Dermis blood vessel endothelial cell (primary cell): ENCODE measurements around the gene PMEPA1. TPM values are rescaled to one million over a fixed set of nuclear protein-coding genes. Genes with fewer than 3 reads are reported as not detected.

ENCODE experiments used
- DNase-seq: peaks from one replicate; pipeline ENCODE4 v3.0.0; 2010
- total RNA-seq: library from RNA; depleted of rRNA; stranded (reverse); fragments of >200 nt; gene quantifications from 2 replicates; pipeline ENCODE4 v1.2.3, GENCODE V29; 2014

Gene PMEPA1
- total RNA-seq, 1 donor from 2014 or later: 1.9 TPM

DNA sequence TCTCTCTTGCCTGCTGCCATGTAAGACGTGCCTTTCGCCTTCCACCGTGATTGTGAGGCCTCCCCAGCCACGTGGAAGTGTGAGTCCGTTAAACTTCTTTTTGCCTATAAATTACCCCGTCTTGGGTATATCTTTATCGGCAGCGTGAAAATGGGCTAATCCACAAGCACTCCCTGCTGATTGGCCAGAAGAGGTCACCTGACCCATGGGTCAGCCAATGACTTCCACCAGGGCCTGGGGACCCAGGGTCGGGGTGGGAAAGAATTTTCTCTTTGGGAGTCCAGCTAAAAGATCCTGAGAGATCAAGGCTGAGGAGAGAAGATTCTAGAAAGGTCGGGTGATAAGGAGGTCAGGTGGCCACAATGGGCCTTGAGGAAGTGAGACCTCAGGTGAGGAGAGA is 106.7 kb downstream of the PMEPA1 start:
- DNase-seq: no peak

DNA sequence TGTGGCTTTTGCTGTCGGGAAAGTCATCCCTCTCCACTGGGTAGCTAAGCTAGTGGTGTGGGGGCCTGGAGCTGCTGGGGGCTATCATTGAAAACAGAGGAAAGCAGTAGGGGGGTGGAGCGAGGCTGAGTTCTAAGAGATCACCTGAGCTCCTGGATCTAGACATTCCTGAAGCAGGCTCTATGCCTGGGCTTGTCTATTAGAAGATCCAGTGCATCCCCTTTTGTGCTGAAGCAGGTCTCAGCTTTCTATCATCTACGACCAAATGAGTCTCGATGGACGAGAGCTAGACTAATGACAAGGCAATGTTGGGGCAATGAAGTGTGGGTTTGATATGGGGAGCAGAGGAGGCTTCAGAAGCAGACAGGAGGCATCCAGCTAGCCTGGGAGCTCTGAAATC is 108.1 kb downstream of the PMEPA1 start:
- no peak for DNase-seq

- DNase-seq: no peak
Measured at GRCh38 chr20:57601211-57601570, 108.6 kb downstream of the PMEPA1 start.

DNA sequence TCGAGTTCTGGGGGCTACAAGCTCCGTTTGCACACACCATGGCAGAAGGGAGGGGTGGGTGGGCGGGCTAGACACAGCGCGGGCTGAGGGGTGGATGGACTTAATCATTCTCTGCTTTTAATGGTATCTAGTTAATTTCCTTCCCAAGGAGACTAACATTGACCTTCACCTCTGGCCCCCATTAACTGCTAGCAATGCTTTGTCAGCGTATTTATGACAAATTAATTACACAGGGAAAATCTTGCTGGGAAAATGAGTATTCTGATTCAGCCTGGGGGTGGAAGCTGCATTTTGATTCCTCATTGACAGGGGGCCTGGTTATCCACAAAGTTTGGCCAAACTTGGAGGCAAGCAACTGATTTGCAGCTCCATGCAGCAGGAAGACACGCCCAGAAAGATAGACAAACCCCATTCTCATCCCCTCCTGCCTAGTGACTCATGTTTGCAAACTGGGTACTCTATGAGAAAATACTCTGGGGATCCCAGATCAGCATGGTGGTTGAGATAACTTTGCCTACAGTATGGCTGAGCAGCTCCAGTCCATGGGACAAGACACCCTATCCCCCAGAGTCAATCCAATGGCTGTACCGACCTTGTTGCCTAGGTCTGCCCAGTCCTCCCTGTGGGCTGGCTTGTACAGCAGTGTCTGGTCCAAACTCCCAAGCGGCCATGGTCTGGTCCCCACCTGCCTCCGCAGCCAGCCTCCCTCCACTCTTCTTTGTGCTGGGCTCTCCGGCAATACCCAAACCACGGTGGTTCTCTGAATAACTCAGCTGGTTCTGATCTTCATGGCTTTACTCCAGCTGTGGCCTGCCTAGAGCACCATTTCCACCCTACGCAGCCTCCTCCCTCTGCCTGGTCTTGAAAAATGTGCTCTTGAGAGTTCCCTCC is 109.2 kb downstream of the PMEPA1 start:
- DNase-seq: no peak

- no peak for DNase-seq
Measured at GRCh38 chr20:57598491-57598890, 111.3 kb downstream of the PMEPA1 start.

Other genes starting within 250 kb of the PMEPA1 start
- gene CTCFL, start 184.9 kb downstream of the PMEPA1 start, total RNA-seq: not detected in 2 replicates
- gene PCK1, start 148.9 kb downstream of the PMEPA1 start, total RNA-seq: not detected in 2 replicates
- not detected in 2 replicates for gene ZBP1, start 89.6 kb downstream of the PMEPA1 start, total RNA-seq